GM12878 (cell line): ENCODE measurements around the gene PHF20.

Source experiments
- CBX5 ChIP-seq: sonication (generic); IDR thresholded peaks from 2 replicates; pipeline ENCODE4 v1.6.1; 2016; ENCODE audit warnings: low read depth, moderate library complexity, mild to moderate bottlenecking, inconsistent platforms
- CEBPB ChIP-seq, 2 experiments: fragments of 150-350 bp in 1 of 2; IDR thresholded peaks; 2 replicates each; pipeline ENCODE4 v1.6.1; 2012 to 2014; ENCODE audit warnings: low read depth in 2 of 2, low read length in 2 of 2, borderline replicate concordance in 1 of 2, inconsistent platforms in 1 of 2
- CREM ChIP-seq: IDR thresholded peaks from 2 replicates; pipeline ENCODE4 v1.6.1; 2014; ENCODE audit warnings: antibody characterized with exemption, low read depth
- CTCF ChIP-seq, 3 experiments: IDR thresholded peaks in 2 of 3; conservative IDR thresholded peaks in 1 of 3; 2 replicates each; pipeline ENCODE4 v1.5.1; 2011; ENCODE audit warnings: low read depth in 3 of 3, low read length in 3 of 3, mild to moderate bottlenecking in 3 of 3, control low read depth in 2 of 3, moderate library complexity in 2 of 3, inconsistent platforms in 1 of 3, mixed read lengths in 1 of 3; ENCODE audit not compliant: control insufficient read depth in 2 of 3, insufficient read depth in 1 of 3; ENCODE audit errors: extremely low read depth in 1 of 3
- FOS ChIP-seq: IDR thresholded peaks from 3 replicates; pipeline ENCODE4 v1.6.1; 2011; ENCODE audit warnings: borderline replicate concordance; ENCODE audit not compliant: insufficient read length; ENCODE audit errors: extremely low read depth
- MTA2 ChIP-seq: fragments of 450-650 bp; IDR thresholded peaks from 2 replicates; pipeline ENCODE4 v1.6.1; 2016; ENCODE audit warnings: low read depth, mild to moderate bottlenecking, moderate library complexity
- POLR2A ChIP-seq: IDR thresholded peaks from 2 replicates; pipeline ENCODE4 v1.6.1; 2011; ENCODE audit warnings: low read depth, mild to moderate bottlenecking, low read length
- REST ChIP-seq: IDR thresholded peaks from 2 replicates; pipeline ENCODE4 v1.6.1; 2012; ENCODE audit warnings: mild to moderate bottlenecking, low read depth, low read length
- RFX5 ChIP-seq: IDR thresholded peaks from 2 replicates; pipeline ENCODE4 v1.6.1; 2011; ENCODE audit warnings: low read depth, low read length, improper control_type of control experiment
- STAT3 ChIP-seq: IDR thresholded peaks from 2 replicates; pipeline ENCODE4 v1.6.1; 2011; ENCODE audit warnings: low read depth, low read length, improper control_type of control experiment
- TARDBP ChIP-seq: IDR thresholded peaks from 2 replicates; pipeline ENCODE4 v1.6.1; 2016; ENCODE audit warnings: borderline replicate concordance
- ZBTB33 ChIP-seq: fragments of 450-650 bp; IDR thresholded peaks from 2 replicates; pipeline ENCODE4 v1.6.1; 2017; ENCODE audit warnings: mild to moderate bottlenecking

GRCh38 chr20:35974256-35974655, 202.4 kb downstream of the PHF20 start:
- TF ChIP-seq ZBTB33 (no peak), RFX5 (peak; percentile 73), FOS (no peak), CTCF (IDR thresholded peaks at IDR 0.05 in 2 of 3, conservative IDR thresholded peaks at IDR 0.05 in 1 of 3; ENCODE audit: control insufficient read depth in 2 of 3, extremely low read depth in 1 of 3, insufficient read depth in 1 of 3, low read depth in 3 of 3, low read length in 3 of 3) (no peak), POLR2A (no peak), CEBPB (IDR thresholded peaks at IDR 0.05; ENCODE audit: borderline replicate concordance in 1 of 2, low read depth in 2 of 2, low read length in 2 of 2) (no peak), STAT3 (no peak), TARDBP (no peak), REST (no peak), CREM (no peak), MTA2 (no peak), CBX5 (no peak)
